GM13976 (cell line): ENCODE measurements around the gene TP53BP2.

ENCODE experiments used
- DNase-seq: peaks from one replicate; pipeline ENCODE4 v3.0.0; 2012; ENCODE audit warnings: low spot score
- CTCF ChIP-seq: IDR thresholded peaks from 2 replicates; pipeline ENCODE4 v1.5.1; 2012; ENCODE audit warnings: borderline replicate concordance, mild to moderate bottlenecking; ENCODE audit not compliant: insufficient read depth; ENCODE audit errors: extremely low read depth, missing control alignments, control extremely low read depth
- in situ Hi-C: fragments of 300-500 bp; cut with MboI; formaldehyde crosslinking; loops from one replicate; pipeline ENCODE4 v1.12.0; 2022; ENCODE audit warnings: low sequenced_read_pairs, mixed read lengths, inconsistent platforms; ENCODE audit not compliant: unreplicated experiment

Gene TP53BP2

DNA sequence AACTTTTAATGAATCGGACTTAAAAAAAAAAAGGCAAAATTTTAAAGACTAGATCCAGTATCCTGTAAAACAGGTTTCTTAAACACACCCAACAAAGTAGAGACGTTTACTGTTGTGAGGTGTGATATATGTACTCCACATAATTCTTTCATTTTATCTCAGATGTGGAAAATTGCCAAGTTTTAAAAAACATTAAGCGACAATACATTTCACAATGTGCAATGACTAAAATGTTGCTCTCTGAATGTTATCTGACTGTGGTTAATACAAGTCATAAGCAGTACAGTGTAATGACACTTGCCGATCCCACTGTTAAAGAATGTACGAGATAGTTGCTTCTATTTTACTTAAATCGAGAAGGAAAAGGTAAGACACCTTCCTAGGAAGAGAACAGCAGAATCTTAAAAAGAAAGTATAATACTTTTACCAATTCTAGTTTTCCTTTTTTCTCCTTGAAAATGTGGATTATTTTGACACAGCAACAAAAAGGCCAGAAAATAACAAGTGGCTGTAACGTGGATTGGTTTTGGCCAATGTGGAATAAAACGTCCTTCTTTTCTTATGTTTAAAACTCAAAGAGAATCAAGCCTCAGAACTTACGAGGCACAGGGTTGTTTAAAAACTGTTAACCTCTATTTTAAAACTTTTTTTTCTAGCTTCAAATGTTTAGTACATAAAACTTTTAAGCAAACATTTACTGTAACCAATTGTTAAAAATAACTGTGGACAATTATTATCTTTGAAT is 51.4 kb downstream of the TP53BP2 start:
- in situ Hi-C loops: no loop called here
- no peak for TF ChIP-seq CTCF
- DNase-seq: no peak

GRCh38 chr1:223793716-223794115 is 52.0 kb downstream of the TP53BP2 start:
- TF ChIP-seq CTCF: no peak
- in situ Hi-C loops: no loop called here
- no peak for DNase-seq

DNA sequence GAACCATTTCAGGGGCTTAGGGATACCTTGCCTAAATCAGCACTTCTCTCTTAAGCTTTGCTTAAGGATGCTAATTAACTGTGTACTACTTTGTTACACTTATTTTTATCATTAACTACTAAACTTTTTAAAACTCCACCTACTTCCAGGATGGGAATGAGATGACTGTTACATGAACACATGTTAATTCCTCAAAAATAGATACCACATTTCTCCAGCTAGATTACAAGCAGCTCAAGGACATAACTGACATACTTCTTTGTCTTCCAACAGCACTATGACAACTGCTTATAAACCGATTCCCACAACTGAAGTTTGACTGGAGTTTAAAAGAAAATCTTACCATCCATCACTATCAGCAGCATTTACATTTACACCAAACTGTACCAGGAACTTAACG is 53.7 kb downstream of the TP53BP2 start:
- DNase-seq: no peak
- in situ Hi-C loops: no loop called here
- TF ChIP-seq CTCF: no peak

- DNase-seq: no peak
- in situ Hi-C loops: no loop called here
- TF ChIP-seq CTCF: no peak
These were observed 56.9 kb downstream of the TP53BP2 start for GRCh38 chr1:223788746-223789415.

- no peak for TF ChIP-seq CTCF
- DNase-seq: no peak
- in situ Hi-C loops: no loop called here
These were observed 59.9 kb downstream of the TP53BP2 start for GRCh38 chr1:223785808-223786207.

GRCh38 chr1:223784541-223784940 is 61.2 kb downstream of the TP53BP2 start:
- no peak for TF ChIP-seq CTCF
- in situ Hi-C loops: no loop called here
- DNase-seq: no peak
